NCI-H2107 treated with DMSO at 0.1 percent for 48 hours (cell line): ENCODE measurements around the gene ZNF175.

Experiments used
- DNase-seq: peaks from one replicate; lab custom pipeline; 2025; ENCODE audit not compliant: unreplicated experiment; lab: John Stamatoyannopoulos, UW

ZNF175 gene

GRCh38 chr19:51549533-51550324 is 21.4 kb upstream of the ZNF175 start:
- no peak for DNase-seq

- no peak for DNase-seq
Measured at GRCh38 chr19:51550848-51551672, 20.0 kb upstream of the ZNF175 start.

DNA sequence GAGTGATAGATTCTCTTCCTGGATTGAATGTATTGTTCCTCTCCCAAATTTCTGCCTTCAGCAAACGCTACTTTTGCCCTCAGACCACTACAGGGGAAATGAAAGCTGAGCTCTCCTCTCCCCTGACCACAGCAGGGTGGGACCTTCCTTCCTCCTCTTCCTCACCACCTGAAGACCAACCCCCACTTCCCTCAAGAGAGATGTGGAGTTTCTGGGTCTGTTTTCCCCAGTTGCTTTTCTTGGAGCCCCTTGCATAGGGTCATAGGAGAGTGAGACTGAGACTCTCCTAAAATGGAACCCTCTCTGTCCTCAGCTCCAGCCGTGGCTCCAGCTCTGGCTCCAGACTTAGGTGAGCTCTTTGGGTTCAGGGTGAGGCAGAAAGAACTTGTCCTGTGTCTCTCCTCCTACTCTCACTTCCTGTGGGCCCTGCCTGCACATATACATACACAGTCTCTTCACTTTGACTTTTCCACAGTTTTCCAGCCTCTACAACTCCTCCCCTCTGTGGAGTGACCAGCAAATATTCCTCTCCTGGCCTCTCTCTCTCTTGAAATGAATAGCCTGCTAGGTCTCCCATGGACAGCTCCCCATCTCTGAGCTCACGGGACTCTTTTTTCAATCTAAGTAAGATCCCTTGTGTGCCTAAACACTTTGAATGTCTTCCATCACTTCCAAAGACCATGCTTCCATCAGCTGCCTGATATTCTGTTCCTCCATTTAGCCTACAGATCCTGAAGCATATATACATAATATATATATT is 19.2 kb upstream of the ZNF175 start:
- DNase-seq: no peak

DNA sequence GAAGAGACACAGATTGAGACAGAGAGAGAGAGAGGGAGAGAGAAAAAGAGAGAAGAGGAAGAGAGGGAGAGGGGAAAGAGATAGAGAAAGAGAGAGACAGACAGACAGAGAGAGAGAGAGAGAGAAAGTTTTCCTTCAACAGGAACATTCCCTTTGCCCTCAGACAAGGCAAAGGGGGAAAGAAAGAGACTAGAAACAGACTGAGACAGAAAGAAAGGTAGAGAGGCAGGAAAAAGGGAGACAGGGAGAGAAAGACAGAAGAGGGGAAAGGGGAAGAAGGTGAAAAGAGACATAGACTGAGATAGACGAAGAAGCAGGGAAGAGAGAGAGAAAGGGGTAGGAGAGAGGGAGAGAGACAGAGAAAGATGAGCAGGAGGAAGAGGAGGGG is 18.5 kb upstream of the ZNF175 start:
- DNase-seq: no peak

DNA sequence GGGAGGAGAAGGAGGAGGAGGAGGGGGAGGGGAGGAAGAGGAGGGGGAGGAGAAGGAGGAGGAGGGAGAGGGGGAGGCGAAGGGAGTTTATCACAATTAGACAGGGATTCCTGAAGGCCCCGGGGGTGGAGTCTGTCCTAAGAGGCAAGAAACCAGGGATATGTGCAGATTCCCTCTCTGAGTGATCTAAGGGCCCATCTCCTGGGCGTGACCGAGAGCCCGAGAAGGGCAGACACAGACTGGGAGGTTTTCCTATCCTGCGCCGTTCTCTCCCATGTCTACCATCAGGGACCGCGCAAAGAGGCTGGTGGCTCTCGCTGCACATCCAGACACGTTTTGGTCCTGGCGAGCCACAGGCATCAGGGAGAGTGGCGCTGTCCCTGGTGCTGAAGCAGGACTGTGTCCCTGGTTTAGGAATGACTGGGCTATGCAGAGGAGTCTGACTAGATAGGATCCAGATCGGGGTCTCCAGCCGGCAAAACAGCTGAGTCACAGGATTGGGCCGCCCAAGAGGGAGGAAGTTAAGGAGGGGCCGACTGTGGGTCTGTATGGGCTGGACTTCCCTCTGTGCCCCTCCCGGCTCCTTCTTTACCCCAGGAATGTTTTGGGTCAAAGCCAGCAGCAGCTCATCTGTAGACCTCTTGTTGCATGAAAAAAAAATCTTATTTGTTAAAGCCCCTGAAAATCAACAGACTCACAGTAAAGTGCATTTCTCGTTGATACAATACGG is 17.9 kb upstream of the ZNF175 start:
- no peak for DNase-seq

DNA sequence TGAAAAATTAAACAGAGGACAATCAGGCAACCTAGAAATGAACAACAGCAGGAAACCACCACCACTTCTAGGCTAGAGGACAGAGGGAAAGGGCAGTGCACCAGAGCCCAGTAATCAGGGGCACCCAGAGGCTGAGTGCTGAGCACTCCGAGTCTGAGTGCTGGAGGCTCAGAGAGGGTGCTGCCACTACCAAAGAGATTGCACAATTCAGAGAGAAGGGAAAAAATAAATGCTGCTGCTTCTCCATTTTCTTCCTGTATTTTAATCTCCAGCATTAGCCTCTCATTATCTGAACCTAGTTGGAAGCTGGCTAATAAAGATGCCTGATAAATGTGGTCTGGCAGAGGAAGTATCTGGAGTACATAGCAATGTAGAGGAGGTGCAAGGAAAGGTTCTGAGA is 11.8 kb upstream of the ZNF175 start:
- no peak for DNase-seq

- DNase-seq: no peak
Measured at GRCh38 chr19:51560339-51560738, 10.7 kb upstream of the ZNF175 start.

DNA sequence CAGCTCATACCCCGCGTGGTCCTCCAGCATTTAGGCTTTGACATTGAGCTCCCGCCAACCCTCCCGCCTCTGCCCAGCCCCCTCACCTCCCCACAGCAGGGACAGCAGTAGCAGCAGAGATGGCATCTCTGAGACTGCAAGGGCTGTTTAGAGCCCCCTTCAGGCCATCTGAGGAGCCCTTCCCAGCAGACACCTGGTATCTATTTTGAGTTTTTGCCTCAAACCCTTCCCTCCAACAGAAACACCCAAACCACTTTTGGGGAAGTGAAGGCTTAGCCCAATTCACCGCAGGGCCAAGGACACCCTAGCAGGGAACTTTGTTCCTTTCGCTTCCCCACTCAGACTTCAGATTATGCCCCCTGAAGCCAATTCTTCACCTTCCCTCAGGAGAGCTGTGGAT is 6.3 kb upstream of the ZNF175 start:
- DNase-seq: no peak

GRCh38 chr19:51565583-51565982 is 5.5 kb upstream of the ZNF175 start:
- no peak for DNase-seq

GRCh38 chr19:51566489-51567100 is 4.5 kb upstream of the ZNF175 start:
- DNase-seq: no peak

DNA sequence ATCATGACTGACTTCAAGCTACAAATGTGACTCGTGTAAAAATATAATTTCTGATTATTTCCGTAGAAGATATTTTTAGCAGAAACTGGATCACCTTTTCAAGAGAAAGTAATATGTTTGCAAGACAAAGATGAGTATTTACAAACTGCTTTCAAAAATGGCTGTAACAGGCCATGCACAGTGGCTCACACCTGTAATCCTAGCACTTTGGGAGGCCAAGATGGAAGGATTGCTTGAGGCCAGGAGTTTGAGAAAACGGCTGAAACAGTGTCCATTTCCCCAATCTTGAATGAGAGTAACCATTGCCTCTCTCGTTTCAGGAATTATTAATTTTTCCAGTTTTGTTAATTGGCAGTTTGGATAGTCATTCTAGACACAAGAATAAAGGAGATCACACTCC is 3.5 kb upstream of the ZNF175 start:
- no peak for DNase-seq

- DNase-seq: no peak
Measured at GRCh38 chr19:51568456-51568855, 2.6 kb upstream of the ZNF175 start.

DNA sequence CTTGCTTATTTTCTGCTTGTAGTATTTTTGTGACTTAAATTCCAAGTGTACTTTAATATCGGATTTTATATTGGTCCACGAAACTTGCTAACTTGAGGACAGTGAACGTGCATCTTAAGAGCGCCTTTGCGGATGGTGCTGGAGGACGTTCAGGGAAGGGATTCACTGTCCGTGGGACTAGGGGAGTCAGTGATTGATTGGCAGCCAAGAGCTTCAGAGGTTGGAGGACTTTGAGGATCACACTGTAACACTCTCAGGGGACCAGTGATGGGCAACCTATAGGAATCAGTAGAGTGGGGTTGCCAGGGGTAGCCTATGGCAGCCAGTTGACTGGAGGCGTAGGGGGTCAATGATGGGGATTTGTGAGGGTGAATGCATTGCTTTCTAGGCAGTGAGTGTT is 516 bp downstream of the ZNF175 start:
- no peak for DNase-seq

DNA sequence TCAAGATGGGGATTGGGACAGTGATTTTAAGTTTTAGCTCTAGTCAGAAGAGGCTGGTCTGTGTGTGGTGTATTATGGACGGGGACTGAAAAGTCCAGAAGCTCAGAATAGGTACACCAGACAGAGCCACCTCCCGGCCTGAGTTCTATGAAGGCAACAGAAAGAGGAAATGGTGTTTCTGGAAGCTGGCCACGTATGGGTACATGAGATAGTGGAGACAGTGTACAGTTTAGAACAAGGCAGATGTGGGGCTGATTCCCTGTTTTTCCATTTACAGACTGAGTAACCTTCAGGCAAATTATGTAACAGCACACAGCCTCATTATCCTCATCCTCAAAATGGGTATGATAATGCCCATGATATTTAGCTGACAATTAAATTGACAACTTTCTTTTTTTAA is 1.3 kb downstream of the ZNF175 start:
- DNase-seq: no peak

- DNase-seq: no peak
Measured at GRCh38 chr19:51572908-51573307, 1.8 kb downstream of the ZNF175 start.

GRCh38 chr19:51573331-51573730 is 2.2 kb downstream of the ZNF175 start:
- DNase-seq: no peak

DNA sequence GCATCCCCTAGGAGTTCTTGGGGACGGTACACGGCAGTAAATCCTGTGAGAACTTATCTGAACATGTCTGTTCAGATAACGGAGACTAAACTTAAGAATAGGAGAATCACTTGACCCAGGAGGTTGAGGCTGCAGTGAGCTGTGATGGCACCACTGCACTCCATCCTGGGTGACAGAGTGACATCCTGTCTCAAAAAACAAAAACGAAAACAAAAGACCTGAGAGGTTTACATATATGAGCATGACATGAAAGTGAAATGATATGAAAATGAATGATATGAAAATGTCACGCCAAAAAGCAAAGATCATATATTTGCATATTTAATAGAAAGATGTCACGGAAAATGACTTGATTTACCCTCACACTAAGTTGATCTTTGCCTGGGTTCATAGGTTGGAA is 5.8 kb downstream of the ZNF175 start:
- no peak for DNase-seq

DNA sequence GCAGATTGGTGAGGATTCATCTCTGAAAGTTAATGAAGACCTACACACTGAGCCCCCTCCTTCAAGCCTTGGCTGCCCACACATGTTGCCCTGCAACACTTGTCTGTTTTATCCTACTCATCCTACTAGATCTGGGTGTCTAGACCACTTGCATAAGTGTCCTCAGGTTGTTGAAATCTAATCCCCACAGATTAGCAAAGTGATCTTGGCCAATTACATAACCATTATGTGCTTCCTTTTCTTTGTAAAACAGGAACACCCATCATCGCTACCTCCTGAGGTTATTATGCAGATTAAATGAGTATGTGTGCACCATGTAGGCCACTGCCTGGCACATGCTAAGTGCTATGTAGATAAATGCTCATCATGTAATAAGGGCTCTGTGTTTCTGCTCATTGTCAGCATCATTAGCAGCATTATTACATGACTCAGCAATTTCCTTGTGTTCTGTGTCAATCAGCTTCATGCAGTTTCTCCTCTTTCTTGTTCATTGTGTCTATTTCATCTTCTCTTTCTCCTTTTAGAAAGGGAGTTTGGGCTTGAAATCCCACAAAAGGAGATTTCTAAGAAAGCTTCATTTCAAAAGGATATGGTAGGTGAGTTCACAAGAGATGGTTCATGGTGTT is 15.1 kb downstream of the ZNF175 start:
- no peak for DNase-seq

- DNase-seq: no peak
Measured at GRCh38 chr19:51586799-51587198, 15.7 kb downstream of the ZNF175 start.
